Skeletal muscle tissue (tissue), 4 donors: Measurements from ENCODE around the gene AKAP13. TPM values are rescaled to one million over a fixed set of nuclear protein-coding genes. Genes with fewer than 3 reads are reported as not detected.
A peak's percentile ranks its signal among the peaks of the same experiment; 100 is the strongest.

Experiments used
- H3K27ac ChIP-seq: one replicate; pipeline ENCODE4 v1.7.0; 2013; ENCODE audit warnings: mild to moderate bottlenecking, low read depth, low read length, inconsistent platforms
- H3K27me3 ChIP-seq, 3 donors: one replicate each; pipeline ENCODE4 v1.7.0; 2013; ENCODE audit warnings: low read length in 3 of 3; ENCODE audit not compliant: control insufficient read depth in 3 of 3, insufficient read depth in 3 of 3
- H3K36me3 ChIP-seq, 3 donors: one replicate each; pipeline ENCODE4 v1.7.0; 2013; ENCODE audit warnings: low read length in 3 of 3; ENCODE audit not compliant: control insufficient read depth in 3 of 3, insufficient read depth in 3 of 3
- H3K4me1 ChIP-seq, 3 donors: one replicate each; pipeline ENCODE4 v1.7.0; 2013; ENCODE audit warnings: low read length in 3 of 3, mild to moderate bottlenecking in 3 of 3; ENCODE audit not compliant: control insufficient read depth in 3 of 3, insufficient read depth in 3 of 3
- H3K4me3 ChIP-seq, 3 donors: one replicate each; pipeline ENCODE4 v1.7.0; 2013; ENCODE audit warnings: low read length in 3 of 3
- H3K9ac ChIP-seq, 3 donors: one replicate each; pipeline ENCODE4 v1.7.0; 2013; ENCODE audit warnings: low read length in 3 of 3, mild to moderate bottlenecking in 3 of 3, moderate library complexity in 2 of 3, low read depth in 1 of 3
- H3K9me3 ChIP-seq, 3 donors: one replicate each; pipeline ENCODE4 v1.7.0; 2013; ENCODE audit warnings: low read length in 3 of 3; ENCODE audit not compliant: control insufficient read depth in 3 of 3
- total RNA-seq: library from RNA; depleted of rRNA; stranded (reverse); fragments of >200 nt; gene quantifications from one replicate; pipeline ENCODE4 v1.2.3, GENCODE V29; 2014
- donor health status: Osteomylitis.

AKAP13 gene
- total RNA-seq, 1 donor from 2014 or later: 129 TPM

- Histone ChIP-seq H3K9ac (no peak overlapping the region), H3K4me3 (no peak overlapping the region), H3K27ac (no peak overlapping the region), H3K36me3 (peaks cover 0 to 5% (median 0%) of the 10 kb centered on the region in 3 donors), H3K27me3 (no peaks in the 10 kb centered on the region), H3K4me1 (peaks cover 0 to 2% (median 0%) of the 10 kb centered on the region in 3 donors), H3K9me3 (no peaks in the 10 kb centered on the region)
Observed at GRCh38 chr15:85536341-85536740, 155.9 kb downstream of the AKAP13 start.

- Histone ChIP-seq H3K36me3 (no peaks in the 10 kb centered on the region), H3K27me3 (no peaks in the 10 kb centered on the region), H3K27ac (no peak overlapping the region), H3K9ac (no peak overlapping the region), H3K4me1 (peaks cover 0 to 5% (median 0%) of the 10 kb centered on the region in 3 donors), H3K4me3 (no peak overlapping the region), H3K9me3 (no peaks in the 10 kb centered on the region)
Observed at GRCh38 chr15:85539491-85539890, 159.1 kb downstream of the AKAP13 start.

DNA sequence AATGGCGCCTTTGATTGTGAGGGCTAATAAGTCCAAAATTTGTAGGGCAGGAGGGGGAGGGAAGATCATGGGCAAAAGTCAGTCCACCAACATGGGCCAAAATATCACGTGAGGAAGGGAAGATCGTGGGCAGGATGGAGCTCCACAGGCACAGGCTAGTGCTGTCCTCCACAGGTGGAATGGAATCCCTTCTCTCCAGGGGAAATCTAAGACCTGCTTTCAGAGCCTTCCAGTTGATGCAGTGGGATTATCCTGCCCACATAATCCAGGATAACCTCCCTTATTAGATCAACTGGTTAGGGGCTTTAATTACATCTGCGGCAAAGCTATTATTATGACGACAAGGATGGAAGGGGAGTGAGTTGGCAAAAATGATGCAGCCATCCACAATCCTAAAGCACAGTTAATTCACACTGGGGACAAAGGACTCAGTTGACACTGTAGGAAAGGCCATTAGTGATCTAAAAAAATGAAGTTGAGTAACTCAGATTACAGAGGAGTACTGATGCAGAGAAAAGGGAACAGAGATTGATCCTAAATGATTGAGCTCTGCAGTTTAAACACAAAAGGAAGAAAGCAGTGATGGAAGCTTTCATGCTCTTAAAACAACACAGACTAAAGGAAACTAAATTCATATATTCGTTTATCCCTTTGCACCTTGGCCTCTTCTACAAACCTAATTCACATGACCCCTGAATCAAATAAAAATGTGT is 159.8 kb downstream of the AKAP13 start:
- Histone ChIP-seq H3K9me3 (no peaks in the 10 kb centered on the region), H3K9ac (no peak overlapping the region), H3K36me3 (no peaks in the 10 kb centered on the region), H3K27me3 (no peaks in the 10 kb centered on the region), H3K4me1 (peaks cover 0 to 5% (median 0%) of the 10 kb centered on the region in 3 donors), H3K4me3 (no peak overlapping the region), H3K27ac (no peak overlapping the region)

DNA sequence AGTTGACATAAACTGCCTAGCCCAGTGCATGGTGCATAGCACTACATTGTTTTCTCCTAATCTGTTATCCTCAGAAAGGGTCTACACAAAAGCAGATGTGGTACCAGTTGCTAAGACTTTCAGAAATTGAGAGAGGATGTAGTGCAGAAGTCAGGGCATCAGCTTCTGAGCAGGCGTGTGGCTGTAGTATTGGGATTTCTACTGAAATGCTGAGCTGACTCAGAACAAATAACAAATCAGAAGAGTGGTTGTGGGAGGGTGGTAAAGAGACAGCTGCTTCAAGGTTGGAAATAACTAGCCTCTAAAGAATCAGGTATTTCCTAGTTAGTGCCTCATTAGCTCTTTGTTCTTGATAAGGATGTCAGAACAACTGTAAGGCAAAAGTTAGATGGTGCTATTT is 161.3 kb downstream of the AKAP13 start:
- Histone ChIP-seq H3K4me3 (no peak overlapping the region), H3K9me3 (no peaks in the 10 kb centered on the region), H3K27me3 (no peaks in the 10 kb centered on the region), H3K9ac (no peak overlapping the region), H3K4me1 (peaks cover 0 to 5% (median 0%) of the 10 kb centered on the region in 3 donors), H3K36me3 (no peaks in the 10 kb centered on the region), H3K27ac (no peak overlapping the region)

GRCh38 chr15:85542488-85542887 is 162.1 kb downstream of the AKAP13 start:
- no peaks in the 10 kb centered on the region for H3K27me3 ChIP-seq
- H3K36me3 ChIP-seq: no peaks in the 10 kb centered on the region
- H3K9ac ChIP-seq: no peak overlapping the region
- no peak overlapping the region for H3K27ac ChIP-seq
- H3K4me1 ChIP-seq: peaks cover 0 to 5% (median 0%) of the 10 kb centered on the region in 3 donors
- no peak overlapping the region for H3K4me3 ChIP-seq
- H3K9me3 ChIP-seq: no peaks in the 10 kb centered on the region

DNA sequence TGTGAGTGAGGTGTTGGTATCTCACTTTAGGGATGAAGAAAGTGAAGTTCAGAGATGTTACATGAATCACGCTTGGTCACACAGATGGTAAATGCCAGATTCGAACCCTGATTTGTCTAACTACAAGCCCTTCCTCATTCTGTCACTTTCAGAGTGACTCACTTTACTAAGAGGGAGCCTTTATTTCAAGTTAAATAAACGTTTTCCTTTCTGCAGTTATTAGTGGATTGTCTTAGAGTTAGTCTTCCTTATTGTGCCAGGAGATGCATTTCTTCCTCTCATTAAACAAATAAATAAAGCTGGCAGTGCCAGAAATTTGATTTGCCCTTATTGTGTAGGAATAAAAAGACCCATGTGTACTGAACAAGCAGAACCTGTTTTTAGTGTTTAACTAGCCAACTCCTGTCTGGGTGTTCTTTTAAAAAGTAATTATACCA is 162.5 kb downstream of the AKAP13 start:
- Histone ChIP-seq H3K27ac (peak overlapping the region; percentile 3), H3K27me3 (no peaks in the 10 kb centered on the region), H3K4me3 (no peak overlapping the region), H3K4me1 (peaks cover 0 to 5% (median 0%) of the 10 kb centered on the region in 3 donors), H3K9me3 (no peaks in the 10 kb centered on the region), H3K36me3 (no peaks in the 10 kb centered on the region), H3K9ac (no peak overlapping the region)

DNA sequence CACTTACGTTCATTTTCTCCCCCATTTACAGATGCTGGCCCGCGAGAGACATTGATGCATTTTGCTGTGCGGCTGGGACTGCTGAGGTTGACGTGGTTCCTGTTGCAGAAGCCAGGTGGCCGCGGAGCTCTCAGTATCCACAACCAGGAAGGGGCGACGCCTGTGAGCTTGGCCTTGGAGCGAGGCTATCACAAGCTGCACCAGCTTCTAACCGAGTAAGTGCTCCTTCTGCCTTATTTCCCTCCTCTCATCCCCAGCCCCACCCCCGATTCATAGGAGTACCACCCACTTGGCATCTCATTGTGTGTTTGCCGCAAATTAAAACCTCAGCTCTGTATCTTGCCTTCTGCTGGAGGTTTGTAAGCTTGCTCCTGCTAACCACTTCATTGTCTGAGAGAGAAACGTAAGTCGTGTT is 163.3 kb downstream of the AKAP13 start:
- Histone ChIP-seq H3K4me1 (peaks cover 0 to 5% (median 0%) of the 10 kb centered on the region in 3 donors), H3K9me3 (no peaks in the 10 kb centered on the region), H3K36me3 (no peaks in the 10 kb centered on the region), H3K4me3 (peak overlapping the region in 2 of 3 donors; percentile 17 to 25), H3K27me3 (no peaks in the 10 kb centered on the region), H3K9ac (no peak overlapping the region), H3K27ac (peak overlapping the region; percentile 48)

DNA sequence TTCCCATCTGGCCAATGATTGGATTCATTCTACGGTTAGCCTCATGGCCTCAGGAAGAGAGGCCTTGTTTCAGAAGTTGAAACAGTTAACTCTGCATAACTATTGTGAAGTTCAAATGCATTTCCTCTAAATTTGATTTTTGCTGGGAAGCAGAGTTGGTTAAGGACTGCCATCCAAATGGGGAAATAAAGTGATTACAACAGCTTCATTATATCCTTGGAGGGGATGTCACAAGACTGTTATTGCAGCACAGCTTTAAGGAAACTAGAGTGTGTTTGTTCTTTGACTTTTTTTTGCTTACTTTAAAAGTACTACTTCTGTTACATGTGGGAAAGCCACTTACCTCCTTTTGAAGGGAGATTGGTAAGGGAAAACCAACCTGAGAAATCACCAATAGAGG is 164.8 kb downstream of the AKAP13 start:
- Histone ChIP-seq H3K27me3 (no peaks in the 10 kb centered on the region), H3K27ac (peak overlapping the region; percentile 72), H3K36me3 (no peaks in the 10 kb centered on the region), H3K4me1 (peaks cover 0 to 5% (median 0%) of the 10 kb centered on the region in 3 donors), H3K4me3 (no peak overlapping the region), H3K9ac (no peak overlapping the region), H3K9me3 (no peaks in the 10 kb centered on the region)

DNA sequence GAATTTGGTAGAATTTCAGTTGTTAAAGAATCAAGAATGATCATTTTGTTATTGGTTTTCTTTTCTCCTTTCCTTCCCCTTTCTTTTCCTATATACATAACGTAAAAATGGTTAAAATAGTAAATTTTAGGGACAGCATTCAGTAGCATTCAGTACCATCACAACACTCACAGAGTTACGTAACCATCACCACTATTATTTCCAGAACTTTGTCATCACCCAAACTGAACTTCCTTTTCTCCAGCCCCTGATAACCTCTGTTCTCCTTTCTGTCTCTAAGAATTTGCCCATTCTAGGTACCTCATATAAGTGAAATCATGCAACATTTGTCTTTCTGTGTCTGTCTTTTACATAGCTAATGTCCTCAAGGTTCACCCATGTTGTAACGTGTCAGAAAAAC is 165.3 kb downstream of the AKAP13 start:
- Histone ChIP-seq H3K4me3 (no peak overlapping the region), H3K27ac (peak overlapping the region; percentile 72), H3K27me3 (no peaks in the 10 kb centered on the region), H3K36me3 (no peaks in the 10 kb centered on the region), H3K9ac (no peak overlapping the region), H3K4me1 (peaks cover 0 to 5% (median 0%) of the 10 kb centered on the region in 3 donors), H3K9me3 (no peaks in the 10 kb centered on the region)

DNA sequence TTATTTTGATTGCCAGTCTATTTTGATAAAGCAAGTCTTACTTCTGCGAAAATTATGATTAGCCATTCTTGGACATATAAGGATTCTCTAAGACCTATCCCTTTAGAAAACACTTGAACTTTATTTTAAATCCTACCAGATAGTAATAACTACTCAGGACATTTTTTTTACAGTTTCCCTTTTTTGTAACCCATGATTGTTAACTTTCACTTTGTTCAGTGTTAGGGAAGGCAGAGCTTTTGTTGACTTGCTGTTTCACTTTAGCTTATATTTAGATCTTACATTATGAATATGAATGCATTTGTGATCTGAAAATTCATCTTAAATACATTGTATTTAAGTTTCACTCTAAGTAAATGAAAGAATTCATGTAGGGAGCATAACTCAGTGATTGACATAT is 167.0 kb downstream of the AKAP13 start:
- peaks cover 0 to 5% (median 0%) of the 10 kb centered on the region in 3 donors for H3K4me1 ChIP-seq
- no peak overlapping the region for H3K9ac ChIP-seq
- no peak overlapping the region for H3K4me3 ChIP-seq
- H3K27ac ChIP-seq: no peak overlapping the region
- H3K27me3 ChIP-seq: no peaks in the 10 kb centered on the region
- H3K36me3 ChIP-seq: no peaks in the 10 kb centered on the region
- H3K9me3 ChIP-seq: no peaks in the 10 kb centered on the region
